CD14-positive monocyte (primary cell): ENCODE measurements around the gene PRKN. TPM values are rescaled to one million over a fixed set of nuclear protein-coding genes. Genes with fewer than 3 reads are reported as not detected.
"Not testable (repeated sequence)": the region's sequence is repeated elsewhere in the genome, so short reads cannot be mapped to it uniquely, and the experiment has no call there.

Experiments used
- DNase-seq, 3 donors: peaks; one replicate each; pipeline ENCODE4 v3.0.0-alpha.2; 2011 to 2022
- H2AFZ ChIP-seq: 2 replicates; pipeline ENCODE4 v1.6.0; 2012; ENCODE audit warnings: mild to moderate bottlenecking, low read depth, low read length, inconsistent platforms; ENCODE audit not compliant: insufficient read depth, poor library complexity, severe bottlenecking
- H3K27ac ChIP-seq, 2 donors: 1 replicate in 1 of 2; 2 replicates in 1 of 2; pipeline ENCODE4 v1.5.1; 2012 to 2013; ENCODE audit warnings: low read length in 2 of 2, control low read depth in 1 of 2, inconsistent platforms in 1 of 2, low read depth in 1 of 2, mild to moderate bottlenecking in 1 of 2
- H3K27me3 ChIP-seq, 2 donors: one replicate each; pipeline versions ENCODE4 v1.6.0 to v1.6.1; 2011 to 2013; ENCODE audit warnings: low read length in 2 of 2; ENCODE audit not compliant: control insufficient read depth in 2 of 2, insufficient read depth in 2 of 2
- H3K36me3 ChIP-seq, 2 donors: replicated peaks in 1 of 2; 1 replicate in 1 of 2; 2 replicates in 1 of 2; pipeline versions ENCODE4 v1.5.1 to v1.6.1; 2012 to 2013; ENCODE audit warnings: low read length in 2 of 2, control low read depth in 1 of 2, inconsistent platforms in 1 of 2, mild to moderate bottlenecking in 1 of 2; ENCODE audit not compliant: insufficient read depth in 2 of 2, control insufficient read depth in 1 of 2
- H3K4me1 ChIP-seq, 2 donors: 1 replicate in 1 of 2; 2 replicates in 1 of 2; pipeline versions ENCODE4 v1.5.1 to v1.6.1; 2012 to 2013; ENCODE audit warnings: low read length in 2 of 2, control low read depth in 1 of 2, inconsistent platforms in 1 of 2, mild to moderate bottlenecking in 1 of 2, moderate library complexity in 1 of 2; ENCODE audit not compliant: insufficient read depth in 2 of 2, control insufficient read depth in 1 of 2
- H3K4me2 ChIP-seq: replicated peaks from 2 replicates; pipeline ENCODE3; 2012; ENCODE audit warnings: low read length, moderate library complexity, mild to moderate bottlenecking; ENCODE audit not compliant: poor library complexity, severe bottlenecking; ENCODE audit errors: extremely low read depth
- H3K4me3 ChIP-seq, 3 experiments: fragments of 200-600 bp in 1 of 3; sonication (generic) in 1 of 3; replicated peaks in 1 of 3; 1 replicate in 2 of 3; 2 replicates in 1 of 3; pipeline ENCODE4 v1.5.1; 2011 to 2013; ENCODE audit warnings: low read length in 3 of 3, mild to moderate bottlenecking in 3 of 3, control low read depth in 2 of 3, low read depth in 2 of 3, inconsistent platforms in 1 of 3, moderate library complexity in 1 of 3
- H3K79me2 ChIP-seq: 2 replicates; pipeline ENCODE4 v1.6.0; 2012; ENCODE audit warnings: mild to moderate bottlenecking, control low read depth, inconsistent platforms, low read length, moderate library complexity; ENCODE audit not compliant: insufficient read depth
- H3K9ac ChIP-seq: 2 replicates; pipeline ENCODE4 v1.6.0; 2017; ENCODE audit warnings: low read length, mild to moderate bottlenecking; ENCODE audit not compliant: insufficient read depth, poor library complexity, severe bottlenecking
- H3K9me3 ChIP-seq, 2 donors: replicated peaks in 1 of 2; 1 replicate in 1 of 2; 2 replicates in 1 of 2; pipeline versions ENCODE4 v1.5.1 to v1.6.1; 2012 to 2013; ENCODE audit warnings: low read length in 2 of 2, control low read depth in 1 of 2; ENCODE audit not compliant: control insufficient read depth in 1 of 2, insufficient read depth in 1 of 2
- H4K20me1 ChIP-seq: 2 replicates; pipeline ENCODE4 v1.6.0; 2012; ENCODE audit warnings: mild to moderate bottlenecking, low read length, control low read depth, moderate library complexity; ENCODE audit not compliant: insufficient read depth
- H3K27ac Mint-ChIP-seq, 7 donors: one replicate each; pipeline ENCODE4 v1.8.0; 2020; ENCODE audit warnings: mild to moderate bottlenecking in 7 of 7, mixed read lengths in 7 of 7, moderate library complexity in 6 of 7, inconsistent platforms in 2 of 7
- H3K27me3 Mint-ChIP-seq, 3 donors: one replicate each; pipeline ENCODE4 v1.8.0; 2021 to 2022; ENCODE audit warnings: low read depth in 3 of 3, mild to moderate bottlenecking in 3 of 3, mixed read lengths in 3 of 3, moderate library complexity in 3 of 3, inconsistent platforms in 1 of 3
- H3K36me3 Mint-ChIP-seq, 2 donors: one replicate each; pipeline ENCODE4 v1.8.0; 2020; ENCODE audit warnings: mixed read lengths in 2 of 2, inconsistent platforms in 1 of 2, mild to moderate bottlenecking in 1 of 2
- H3K4me1 Mint-ChIP-seq: one replicate; pipeline ENCODE4 v1.8.0; 2020; ENCODE audit warnings: mild to moderate bottlenecking, mixed read lengths
- H3K4me3 Mint-ChIP-seq, 2 donors: one replicate each; pipeline ENCODE4 v1.8.0; 2020; ENCODE audit warnings: mild to moderate bottlenecking in 2 of 2, mixed read lengths in 2 of 2, moderate library complexity in 1 of 2
- H3K9me3 Mint-ChIP-seq, 7 donors: one replicate each; pipeline ENCODE4 v1.8.0; 2020 to 2022; ENCODE audit warnings: mixed read lengths in 7 of 7, mild to moderate bottlenecking in 6 of 7, moderate library complexity in 6 of 7, inconsistent platforms in 2 of 7
- CTCF ChIP-seq: fragments of 200-600 bp; IDR thresholded peaks from one replicate; pipeline ENCODE4 v1.8.0; 2022; ENCODE audit warnings: antibody characterized with exemption, mild to moderate bottlenecking
- WGBS: methylation state at CpG from one replicate; pipeline ENCODE4 v1.1.5; 2013; ENCODE audit warnings: missing lambda C conversion rate; ENCODE audit not compliant: insufficient coverage; 5-methylcytosine and 5-hydroxymethylcytosine counted together
- intact Hi-C, 2 donors: fragments of 100-400 bp; cut with micrococcal nuclease; formaldehyde crosslinking; loops; one replicate each; pipeline versions ENCODE4 v1.15.0 to v1.15.1; 2023
- polyA plus RNA-seq, 3 donors: library from polyadenylated mRNA; depleted of rRNA in 1 of 3; unstranded in 2 of 3; stranded (reverse) in 1 of 3; fragments of 300-500 nt in 2 of 3; fragments of >200 nt in 1 of 3; fragmentation: Illumina TruSeq in 2 of 3; gene quantifications; 1 replicate in 2 of 3; 2 replicates in 1 of 3; pipeline ENCODE4 v1.2.3, GENCODE V29; 2012 to 2021

Gene PRKN
- polyA plus RNA-seq, 3 donors, result 0.19 to 0.21 TPM; not detected in 1

DNA sequence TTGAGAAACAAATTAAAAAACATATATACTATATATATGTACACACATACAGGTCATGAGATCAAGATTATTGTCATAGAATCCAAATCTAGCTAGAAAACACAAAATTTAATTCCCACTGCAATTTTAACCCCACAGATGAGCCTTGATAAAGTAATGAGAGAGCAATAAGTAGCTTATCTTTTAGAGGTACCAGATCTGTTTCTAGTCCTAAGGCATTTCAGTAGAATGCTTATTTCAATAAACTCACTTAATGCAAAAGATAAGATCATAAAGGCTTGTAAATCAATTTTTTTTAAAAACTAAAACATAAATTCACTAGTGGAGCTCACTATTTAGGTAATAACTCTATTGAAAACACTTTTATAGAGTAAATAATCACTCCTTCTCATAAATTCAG, 47.2 kb downstream of the PRKN start:
- H3K27ac Mint-ChIP-seq, result no peak overlapping the region
- no peak for DNase-seq
- Histone ChIP-seq H3K4me1 (no peaks in the 10 kb centered on the region), H3K9ac (no peak overlapping the region), H3K27ac (no peak overlapping the region), H3K9me3 (no peaks in the 10 kb centered on the region), H3K79me2 (no peaks in the 10 kb centered on the region), H3K4me3 (no peak overlapping the region), H3K4me2 (no peak overlapping the region), H4K20me1 (no peaks in the 10 kb centered on the region), H2AFZ (no peak overlapping the region), H3K27me3 (no peaks in the 10 kb centered on the region), H3K36me3 (no peaks in the 10 kb centered on the region)
- H3K9me3 Mint-ChIP-seq, result peaks cover 0 to 2% (median 0%) of the 10 kb centered on the region in 7 donors
- H3K4me3 Mint-ChIP-seq, result no peak overlapping the region
- no peaks in the 10 kb centered on the region for H3K4me1 Mint-ChIP-seq
- H3K27me3 Mint-ChIP-seq, result no peaks in the 10 kb centered on the region
- no peaks in the 10 kb centered on the region for H3K36me3 Mint-ChIP-seq
- intact Hi-C loops, result no loop called here
- TF ChIP-seq CTCF, result no peak

DNA sequence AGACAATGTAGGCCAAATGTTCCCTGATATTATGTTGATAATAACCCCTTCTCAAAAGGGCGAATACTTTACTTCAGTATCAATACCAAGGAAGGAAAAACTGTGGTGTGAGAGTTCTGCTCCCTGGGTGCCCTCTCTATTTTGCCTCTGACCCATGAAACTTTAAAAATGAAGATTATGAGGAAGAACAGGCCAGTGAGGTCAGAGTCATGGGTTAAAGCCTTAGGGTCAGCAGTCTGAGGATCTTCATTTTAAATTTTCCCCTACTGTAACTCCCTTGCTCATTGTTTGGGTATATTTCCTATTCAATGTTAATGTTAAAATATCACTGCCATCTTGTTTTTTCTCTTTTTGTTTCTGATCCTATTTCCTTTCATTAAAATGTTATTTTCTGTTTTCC, 47.9 kb downstream of the PRKN start:
- Histone ChIP-seq H3K27ac (no peak overlapping the region), H3K9ac (no peak overlapping the region), H3K4me2 (no peak overlapping the region), H3K79me2 (no peaks in the 10 kb centered on the region), H4K20me1 (no peaks in the 10 kb centered on the region), H3K9me3 (no peaks in the 10 kb centered on the region), H3K4me1 (no peaks in the 10 kb centered on the region), H3K4me3 (no peak overlapping the region), H3K27me3 (no peaks in the 10 kb centered on the region), H3K36me3 (no peaks in the 10 kb centered on the region), H2AFZ (no peak overlapping the region)
- H3K27me3 Mint-ChIP-seq, result no peaks in the 10 kb centered on the region
- H3K36me3 Mint-ChIP-seq, result no peaks in the 10 kb centered on the region
- no peak for TF ChIP-seq CTCF
- H3K4me3 Mint-ChIP-seq, result no peak overlapping the region
- no peaks in the 10 kb centered on the region for H3K4me1 Mint-ChIP-seq
- no CpG with 5 or more reads among the region's 1 CpG for WGBS
- DNase-seq, result no peak
- intact Hi-C loops, result no loop called here
- H3K9me3 Mint-ChIP-seq, result peaks cover 0 to 4% (median 1%) of the 10 kb centered on the region in 7 donors
- H3K27ac Mint-ChIP-seq, result no peak overlapping the region

DNA sequence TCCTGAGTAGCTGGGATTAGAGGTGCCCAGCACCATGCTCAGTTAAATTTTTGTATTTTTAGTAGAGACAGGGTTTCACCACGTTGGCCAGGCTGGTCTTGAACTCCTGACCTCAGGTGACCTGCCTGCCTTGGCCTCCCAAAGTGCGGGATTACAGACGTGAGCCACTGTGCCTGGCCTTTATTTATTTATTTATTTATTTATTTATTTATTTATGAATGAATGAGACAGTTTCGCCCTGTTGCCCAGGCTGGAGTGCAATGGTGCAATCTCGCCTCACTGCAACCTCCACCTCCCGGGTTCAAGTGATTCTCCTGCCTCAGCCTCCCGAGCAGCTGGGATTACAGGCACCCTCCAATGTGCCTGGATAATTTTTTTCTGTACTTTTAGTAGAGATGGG, 48.7 kb downstream of the PRKN start:
- H4K20me1 ChIP-seq, H3K9me3 Mint-ChIP-seq, H3K36me3 ChIP-seq, H3K79me2 ChIP-seq, H3K4me3 ChIP-seq, H2AFZ ChIP-seq, intact Hi-C loops, H3K9ac ChIP-seq, H3K4me1 Mint-ChIP-seq, DNase-seq, H3K4me2 ChIP-seq, H3K27me3 ChIP-seq, H3K27ac ChIP-seq, H3K4me3 Mint-ChIP-seq, H3K9me3 ChIP-seq, H3K27me3 Mint-ChIP-seq, H3K36me3 Mint-ChIP-seq, H3K27ac Mint-ChIP-seq, H3K4me1 ChIP-seq: not testable (repeated sequence)
- WGBS, result no CpG with 5 or more reads among the region's 7 CpGs
